Neural cell (in vitro differentiated cells): ENCODE measurements around the gene SCG5. TPM values are rescaled to one million over a fixed set of nuclear protein-coding genes. Genes with fewer than 3 reads are reported as not detected.

Source experiments
- H2AFZ ChIP-seq: fragments of 200-600, 300-800 bp; sonication (generic), shearing (Covaris generic); 2 replicates; pipeline ENCODE4 v1.6.0; 2014; ENCODE audit warnings: low read depth, mild to moderate bottlenecking, antibody characterized with exemption, low read length, moderate library complexity
- H3F3A ChIP-seq: fragments of 200-600 bp; shearing (Covaris generic); 2 replicates; pipeline ENCODE4 v1.6.1; 2016; ENCODE audit warnings: mild to moderate bottlenecking, moderate library complexity, mixed read lengths, antibody characterized with exemption, low read length; ENCODE audit not compliant: insufficient read depth, poor library complexity, severe bottlenecking
- H3K27ac ChIP-seq: fragments of 200-600, 300-800 bp; sonication (generic), shearing (Covaris generic); 2 replicates; pipeline ENCODE4 v1.5.1; 2014; ENCODE audit warnings: mild to moderate bottlenecking, low read length, moderate library complexity
- H3K27me3 ChIP-seq: fragments of 300-800, 200-600 bp; sonication (generic), shearing (Covaris generic); 2 replicates; pipeline ENCODE4 v1.6.0; 2014; ENCODE audit warnings: mild to moderate bottlenecking, low read depth, low read length, moderate library complexity; ENCODE audit not compliant: insufficient read depth
- H3K36me3 ChIP-seq: fragments of 300-800, 200-600 bp; sonication (generic), shearing (Covaris generic); 2 replicates; pipeline ENCODE4 v1.5.1; 2014; ENCODE audit warnings: mild to moderate bottlenecking, antibody characterized with exemption, low read length, moderate library complexity; ENCODE audit not compliant: insufficient read depth
- H3K4me2 ChIP-seq: fragments of 300-800, 200-600 bp; sonication (generic), shearing (Covaris generic); 2 replicates; pipeline ENCODE4 v1.6.0; 2014; ENCODE audit warnings: mild to moderate bottlenecking, low read length
- H3K4me3 ChIP-seq: fragments of 300-800, 200-600 bp; sonication (generic), shearing (Covaris generic); 2 replicates; pipeline ENCODE4 v1.5.1; 2014; ENCODE audit warnings: mild to moderate bottlenecking, low read length, moderate library complexity
- H3K79me2 ChIP-seq: fragments of 200-600 bp; shearing (Covaris generic); replicated peaks from 2 replicates; pipeline ENCODE4 v1.6.0; 2014; ENCODE audit warnings: mild to moderate bottlenecking, low read length, moderate library complexity; ENCODE audit not compliant: insufficient read depth
- H3K9ac ChIP-seq: fragments of 300-800, 200-600 bp; sonication (generic), shearing (Covaris generic); 2 replicates; pipeline ENCODE4 v1.6.1; 2016; ENCODE audit warnings: mild to moderate bottlenecking, low read length, mixed read lengths
- H3K9me2 ChIP-seq: fragments of 200-600 bp; shearing (Covaris generic); 2 replicates; pipeline ENCODE4 v1.6.1; 2016; ENCODE audit warnings: mild to moderate bottlenecking, low read length, mixed read lengths; ENCODE audit not compliant: insufficient read depth
- H3K9me3 ChIP-seq: fragments of 200-600, 300-800 bp; sonication (generic), shearing (Covaris generic); 2 replicates; pipeline ENCODE4 v1.6.1; 2016; ENCODE audit warnings: mild to moderate bottlenecking, mixed run types, low read length, moderate library complexity, mixed read lengths
- H4K20me1 ChIP-seq: fragments of 200-600 bp; shearing (Covaris generic); 2 replicates; pipeline ENCODE4 v1.6.1; 2016; ENCODE audit warnings: mild to moderate bottlenecking, mixed run types; ENCODE audit not compliant: insufficient read depth
- CTCF ChIP-seq: fragments of 450-650 bp; IDR thresholded peaks from 2 replicates; pipeline ENCODE4 v1.5.1; 2014; ENCODE audit warnings: antibody characterized with exemption, mild to moderate bottlenecking, moderate library complexity; ENCODE audit not compliant: poor library complexity, severe bottlenecking
- EP300 ChIP-seq: fragments of 450-650 bp; conservative IDR thresholded peaks from 2 replicates; pipeline ENCODE4 v1.6.1; 2014; ENCODE audit warnings: antibody characterized with exemption, mild to moderate bottlenecking, moderate library complexity; ENCODE audit not compliant: poor library complexity, severe bottlenecking
- EZH2 ChIP-seq: fragments of 200-600, 300-800 bp; shearing (Covaris generic), sonication (generic); IDR thresholded peaks from 2 replicates; pipeline ENCODE4 v1.6.1; 2014; ENCODE audit warnings: antibody characterized with exemption, low read length, borderline replicate concordance, mild to moderate bottlenecking; ENCODE audit not compliant: insufficient read depth, poor library complexity, severe bottlenecking
- MXI1 ChIP-seq: fragments of 450-650 bp; conservative IDR thresholded peaks from 2 replicates; pipeline ENCODE4 v1.6.1; 2014; ENCODE audit warnings: antibody characterized with exemption, mild to moderate bottlenecking; ENCODE audit not compliant: poor library complexity, severe bottlenecking
- POLR2AphosphoS5 ChIP-seq: IDR thresholded peaks from 2 replicates; pipeline ENCODE4 v1.6.1; 2012
- RAD21 ChIP-seq: fragments of 450-650 bp; conservative IDR thresholded peaks from 2 replicates; pipeline ENCODE4 v1.6.1; 2014; ENCODE audit warnings: antibody characterized with exemption, mild to moderate bottlenecking, moderate library complexity
- REST ChIP-seq: IDR thresholded peaks from 2 replicates; pipeline ENCODE4 v1.6.1; 2012; ENCODE audit warnings: borderline replicate concordance
- SMC3 ChIP-seq: fragments of 450-650 bp; conservative IDR thresholded peaks from 2 replicates; pipeline ENCODE4 v1.6.1; 2014; ENCODE audit warnings: antibody characterized with exemption, mild to moderate bottlenecking, moderate library complexity; ENCODE audit not compliant: poor library complexity
- TAF1 ChIP-seq: IDR thresholded peaks from 2 replicates; pipeline ENCODE4 v1.6.1; 2012; ENCODE audit warnings: low read depth
- polyA plus RNA-seq: library from polyadenylated mRNA; depleted of rRNA; stranded (reverse); fragments of >200 nt; gene quantifications from 2 replicates; pipeline ENCODE4 v1.2.3, GENCODE V29; 2014

SCG5 gene
- polyA plus RNA-seq, 1 donor from 2014 or later, result 116 TPM

GRCh38 chr15:32679298-32679690, 37.8 kb downstream of the SCG5 start:
- Histone ChIP-seq H3K4me3 (no peak overlapping the region), H3F3A (no peaks in the 10 kb centered on the region), H3K27me3 (no peaks in the 10 kb centered on the region), H4K20me1 (no peaks in the 10 kb centered on the region), H3K79me2 (no peaks in the 10 kb centered on the region), H3K27ac (no peak overlapping the region), H2AFZ (no peak overlapping the region), H3K36me3 (no peaks in the 10 kb centered on the region), H3K9ac (no peak overlapping the region), H3K9me3 (no peaks in the 10 kb centered on the region), H3K4me2 (no peak overlapping the region), H3K9me2 (no peaks in the 10 kb centered on the region)
- TF ChIP-seq EP300 (no peak), CTCF (no peak), EZH2 (no peak), REST (no peak), RAD21 (no peak), SMC3 (no peak), TAF1 (no peak)

- Histone ChIP-seq H3K36me3 (no peaks in the 10 kb centered on the region), H4K20me1 (no peaks in the 10 kb centered on the region), H3K4me3 (no peak overlapping the region), H3K9me3 (no peaks in the 10 kb centered on the region), H3K79me2 (no peaks in the 10 kb centered on the region), H3K27ac (peak overlapping the region; percentile 10), H3F3A (no peaks in the 10 kb centered on the region), H3K9me2 (no peaks in the 10 kb centered on the region), H2AFZ (no peak overlapping the region), H3K4me2 (no peak overlapping the region), H3K9ac (no peak overlapping the region), H3K27me3 (no peaks in the 10 kb centered on the region)
- TF ChIP-seq SMC3 (no peak), TAF1 (no peak), REST (no peak), EZH2 (no peak), POLR2AphosphoS5 (no peak), CTCF (no peak), RAD21 (no peak), MXI1 (no peak), EP300 (no peak)
Observed at GRCh38 chr15:32682569-32682968, 41.1 kb downstream of the SCG5 start.
